Smooth muscle cell of the brain vasculature (primary cell): ENCODE data around the gene KCNQ4.
A peak's percentile ranks its signal among the peaks of the same experiment; 100 is the strongest.

Experiments used
- DNase-seq: peaks from one replicate; pipeline ENCODE4 v3.0.0-alpha.2; 2012; ENCODE audit warnings: low read depth, low spot score

KCNQ4 gene

GRCh38 chr1:40795811-40796586 is 12.4 kb downstream of the KCNQ4 start:
- no peak for DNase-seq

GRCh38 chr1:40796939-40797667 is 13.5 kb downstream of the KCNQ4 start:
- DNase-seq, result no peak

- no peak for DNase-seq
These were observed 14.1 kb downstream of the KCNQ4 start for GRCh38 chr1:40797668-40798010.

- no peak for DNase-seq
These were observed 15.0 kb downstream of the KCNQ4 start for GRCh38 chr1:40798366-40799281.

GRCh38 chr1:40799351-40799867 is 15.8 kb downstream of the KCNQ4 start:
- DNase-seq, result no peak

- DNase-seq, result no peak
These were observed 18.1 kb downstream of the KCNQ4 start for GRCh38 chr1:40801742-40802077.

- DNase-seq, result peak; percentile 32
These were observed 18.6 kb downstream of the KCNQ4 start for GRCh38 chr1:40802078-40802741.

- no peak for DNase-seq
These were observed 19.1 kb downstream of the KCNQ4 start for GRCh38 chr1:40802742-40803113.

- DNase-seq, result no peak
These were observed 19.9 kb downstream of the KCNQ4 start for GRCh38 chr1:40803447-40803846.

GRCh38 chr1:40803902-40804301 is 20.3 kb downstream of the KCNQ4 start:
- no peak for DNase-seq

- no peak for DNase-seq
These were observed 22.7 kb downstream of the KCNQ4 start for GRCh38 chr1:40806240-40806639.

- no peak for DNase-seq
These were observed 23.4 kb downstream of the KCNQ4 start for GRCh38 chr1:40806731-40807695.

- no peak for DNase-seq
These were observed 24.4 kb downstream of the KCNQ4 start for GRCh38 chr1:40808002-40808401.

GRCh38 chr1:40808444-40808843 is 24.9 kb downstream of the KCNQ4 start:
- DNase-seq, result no peak

- DNase-seq, result no peak
These were observed 25.3 kb downstream of the KCNQ4 start for GRCh38 chr1:40808909-40809308.

- no peak for DNase-seq
These were observed 27.3 kb downstream of the KCNQ4 start for GRCh38 chr1:40810927-40811326.

- no peak for DNase-seq
These were observed 31.8 kb downstream of the KCNQ4 start for GRCh38 chr1:40815420-40815819.

GRCh38 chr1:40817791-40818263 is 34.2 kb downstream of the KCNQ4 start:
- DNase-seq, result no peak

GRCh38 chr1:40818264-40818961 is 34.8 kb downstream of the KCNQ4 start:
- no peak for DNase-seq

GRCh38 chr1:40819101-40819500 is 35.5 kb downstream of the KCNQ4 start:
- DNase-seq, result no peak
